Hindlimb muscle (tissue), 1 donor: Measurements from ENCODE around the gene S100A12. TPM values are rescaled to one million over a fixed set of nuclear protein-coding genes. Genes with fewer than 3 reads are reported as not detected.
"Not testable (repeated sequence)": the region's sequence is repeated elsewhere in the genome, so short reads cannot be mapped to it uniquely, and the experiment has no call there.

Experiments
- DNase-seq: peaks from one replicate; pipeline ENCODE4 v3.0.0-alpha.2; 2013
- polyA plus RNA-seq: library from polyadenylated mRNA; unstranded; fragments of 120-200 nt; gene quantifications from one replicate; pipeline ENCODE4 v1.2.1, GENCODE V29; 2013; ENCODE audit not compliant: insufficient read length

Gene S100A12
- polyA plus RNA-seq, 1 donor: 1.0 TPM

GRCh38 chr1:153349363-153350320 lies 25.8 kb downstream of the S100A12 start:
- no peak for DNase-seq

GRCh38 chr1:153348511-153349362 lies 26.7 kb downstream of the S100A12 start, which contains the start of gene PGLYRP4:
Gene PGLYRP4, minus strand, starts transcription at chr1:153348841. Its CDS starts 909 bp downstream, at chr1:153347932.
- DNase-seq: no peak

- no peak for DNase-seq
Observed at GRCh38 chr1:153347856-153348255, 27.6 kb downstream of the S100A12 start.

- DNase-seq: not testable (repeated sequence)
Observed at GRCh38 chr1:153347049-153347448, 28.4 kb downstream of the S100A12 start.

- no peak for DNase-seq
Observed at GRCh38 chr1:153346077-153346723, 29.2 kb downstream of the S100A12 start.

- no peak for DNase-seq
Observed at GRCh38 chr1:153345187-153346076, 30.0 kb downstream of the S100A12 start.

GRCh38 chr1:153344718-153345025 lies 30.7 kb downstream of the S100A12 start:
- DNase-seq: no peak

GRCh38 chr1:153343811-153344717 lies 31.4 kb downstream of the S100A12 start:
- no peak for DNase-seq

- DNase-seq: no peak
Observed at GRCh38 chr1:153343040-153343681, 32.3 kb downstream of the S100A12 start.

- DNase-seq: no peak
Observed at GRCh38 chr1:153342178-153342577, 33.2 kb downstream of the S100A12 start.

GRCh38 chr1:153341431-153341934 lies 33.9 kb downstream of the S100A12 start:
- no peak for DNase-seq

- no peak for DNase-seq
Observed at GRCh38 chr1:153340356-153340755, 35.1 kb downstream of the S100A12 start.

- no peak for DNase-seq
Observed at GRCh38 chr1:153339802-153340201, 35.6 kb downstream of the S100A12 start.

- DNase-seq: no peak
Observed at GRCh38 chr1:153337980-153338853, 37.2 kb downstream of the S100A12 start.

GRCh38 chr1:153336650-153337049 lies 38.8 kb downstream of the S100A12 start:
- no peak for DNase-seq

GRCh38 chr1:153333902-153334301 lies 41.5 kb downstream of the S100A12 start:
- no peak for DNase-seq

- no peak for DNase-seq
Observed at GRCh38 chr1:153324912-153325311, 50.5 kb downstream of the S100A12 start.
